Hematopoietic multipotent progenitor cell treated with erythropoietin and hydrocortisone succinate and interleukin-3 and kit ligand, for 15 days (in vitro differentiated cells): Measurements from ENCODE around the gene OTOP1.
"Not testable (repeated sequence)": the region's sequence is repeated elsewhere in the genome, so short reads cannot be mapped to it uniquely, and the experiment has no call there.

Experiments
- DNase-seq: peaks from one replicate; pipeline ENCODE4 v3.0.0-alpha.2; 2015; ENCODE audit warnings: low spot score

Gene OTOP1

DNA sequence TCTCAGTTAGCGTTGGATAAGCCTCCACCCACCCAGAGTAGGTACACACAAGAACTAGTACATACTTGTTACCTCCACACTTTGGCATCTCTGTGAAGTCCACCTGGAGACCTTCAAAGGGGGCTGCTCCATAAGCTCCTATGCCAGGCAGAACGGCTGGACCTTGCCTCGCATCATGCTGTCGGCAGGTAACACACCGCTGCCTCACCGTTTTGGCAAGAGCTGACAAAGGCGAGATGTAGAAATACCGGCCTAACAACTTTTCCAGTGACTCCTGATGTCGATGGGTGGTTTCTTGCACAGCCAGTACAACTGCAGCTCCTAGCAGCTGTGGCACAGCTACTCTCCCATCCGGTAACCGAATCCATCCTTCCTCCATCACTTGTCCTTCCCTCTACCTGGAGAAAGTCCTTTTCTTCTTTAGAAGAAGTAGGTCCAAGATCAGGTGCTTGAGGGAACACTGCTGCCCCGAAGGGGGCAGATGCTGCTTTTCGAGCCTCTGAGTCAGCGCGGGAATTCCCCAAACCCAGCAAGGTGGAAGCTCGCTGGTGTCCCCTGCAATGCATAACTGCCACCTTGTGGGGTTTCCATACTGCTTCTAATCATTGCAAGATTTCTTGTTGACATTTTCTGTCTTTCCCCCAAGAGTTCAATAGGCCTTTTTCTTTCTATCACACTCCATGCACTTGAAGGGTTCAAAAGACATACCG, 65.6 kb downstream of the OTOP1 start:
- not testable (repeated sequence) for DNase-seq

DNA sequence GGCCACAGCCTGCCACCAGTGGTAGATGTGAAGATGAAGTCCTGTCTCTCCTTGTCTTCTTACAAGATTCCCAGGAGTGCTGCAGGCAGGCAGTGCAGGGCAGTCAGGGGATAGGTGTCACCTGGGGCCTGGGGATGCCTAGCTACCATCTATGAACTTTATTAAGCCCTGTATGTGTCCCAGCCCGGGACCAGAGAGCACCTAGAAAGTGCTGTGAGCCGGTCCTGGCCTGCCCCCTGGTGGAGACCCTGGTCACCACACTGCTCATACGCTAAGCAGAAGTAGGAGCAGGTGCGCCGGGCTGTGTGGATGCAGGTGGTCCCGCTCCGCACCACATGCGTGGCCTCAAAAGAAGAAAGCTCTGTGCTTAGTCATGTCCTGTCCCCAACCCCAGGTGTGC, 81.1 kb downstream of the OTOP1 start:
- not testable (repeated sequence) for DNase-seq

DNA sequence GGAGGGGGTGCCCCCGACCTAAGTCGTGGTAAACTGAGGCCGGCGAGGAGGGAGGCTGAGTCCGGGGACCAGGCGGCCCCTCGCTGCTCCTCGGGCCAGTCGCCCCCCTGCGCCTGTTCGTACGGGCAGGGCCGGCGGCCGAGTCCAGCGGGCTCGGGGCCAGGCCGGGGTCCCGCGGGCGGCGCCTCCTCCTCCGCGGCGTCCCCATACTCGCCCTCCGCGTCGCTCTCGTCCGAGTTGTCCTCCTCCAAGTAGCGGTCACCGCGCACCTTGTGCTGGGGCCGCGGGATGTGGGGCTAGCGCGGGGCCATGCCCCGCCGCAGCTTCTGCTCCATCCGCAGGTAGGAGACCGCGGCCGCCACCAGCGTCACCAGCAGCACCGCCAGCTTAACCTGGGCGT, 83.4 kb downstream of the OTOP1 start:
- not testable (repeated sequence) for DNase-seq

DNA sequence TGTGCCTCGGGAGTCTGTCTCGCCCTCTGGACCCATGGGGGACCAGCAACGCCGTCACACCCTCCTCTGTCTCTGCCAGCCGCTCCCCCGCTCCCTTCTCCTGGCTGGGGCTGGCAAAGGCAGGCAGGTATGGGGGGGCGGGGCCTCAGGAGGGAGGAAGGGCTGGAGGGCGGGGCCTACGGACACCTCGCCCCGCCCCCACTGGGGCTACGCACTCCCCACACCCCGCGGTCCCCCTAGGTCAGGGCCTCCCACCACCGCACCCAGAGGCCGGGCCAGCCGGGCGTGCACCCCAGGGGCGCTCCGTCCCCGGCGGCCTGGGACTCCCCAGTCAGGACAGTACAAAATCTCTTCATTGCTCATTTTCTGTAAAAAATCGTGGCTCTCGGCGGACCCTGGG, 84.0 kb downstream of the OTOP1 start:
- not testable (repeated sequence) for DNase-seq

DNA sequence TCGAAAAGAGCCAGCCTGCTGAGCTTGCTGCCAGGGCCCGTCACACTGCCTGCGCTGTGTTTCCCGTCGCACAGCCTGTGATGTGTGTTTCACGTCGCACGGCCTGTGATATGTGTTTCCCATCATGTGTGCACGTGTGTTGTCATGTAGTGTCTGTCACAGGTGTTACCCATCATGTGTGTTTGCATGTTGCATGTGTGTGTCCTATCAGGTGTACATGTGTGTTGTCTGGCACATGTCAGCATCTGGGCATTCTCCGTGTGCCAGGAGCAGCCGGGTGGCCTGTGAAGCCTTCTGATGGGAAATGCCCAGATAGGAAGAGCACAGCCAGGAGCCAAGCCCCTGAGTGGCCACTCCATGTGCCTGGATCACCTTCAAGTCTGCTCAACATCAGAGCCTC, 85.5 kb downstream of the OTOP1 start:
- not testable (repeated sequence) for DNase-seq
